Esophagus squamous epithelium (tissue), 4 donors: Measurements from ENCODE around the gene PCARE.

Experiments
- CTCF ChIP-seq, 6 experiments: fragments of 450-650 bp in 4 of 6; fragments of 200-600 bp in 2 of 6; sonication (generic) in 2 of 6; IDR thresholded peaks; one replicate each; pipeline ENCODE4 v1.5.1; 2016 to 2019; ENCODE audit warnings: antibody characterized with exemption in 6 of 6, mild to moderate bottlenecking in 4 of 6, moderate library complexity in 4 of 6
- POLR2A ChIP-seq, 4 donors: fragments of 450-650 bp; IDR thresholded peaks; one replicate each; pipeline ENCODE4 v1.6.1; 2017; ENCODE audit warnings: antibody characterized with exemption in 4 of 4, mild to moderate bottlenecking in 4 of 4, moderate library complexity in 3 of 4

- TF ChIP-seq CTCF (IDR thresholded peaks at IDR 0.05) (no peak), POLR2A (IDR thresholded peaks at IDR 0.05) (no peak)
Observed at GRCh38 chr2:29075894-29076705, 1.8 kb upstream of the PCARE start.
